A673 (cell line): ENCODE measurements around the gene CD8B2.

ENCODE experiments used
- EZH2 ChIP-seq: fragments of 200-600 bp; sonication (generic); IDR thresholded peaks from 2 replicates; pipeline ENCODE4 v1.6.1; 2017; ENCODE audit warnings: borderline replicate concordance, low read depth, mild to moderate bottlenecking, mixed read lengths, antibody characterized with exemption, low read length; ENCODE audit not compliant: poor library complexity, severe bottlenecking
- TF ChIP-seq, protein P1 (sequence below): fragments of 300-800, 200-600 bp; sonication (generic); conservative IDR thresholded peaks from 2 replicates; pipeline ENCODE4 v1.5.1; 2017; ENCODE audit warnings: low read depth, mild to moderate bottlenecking, antibody characterized with exemption, low read length, moderate library complexity, mixed read lengths

DNA sequence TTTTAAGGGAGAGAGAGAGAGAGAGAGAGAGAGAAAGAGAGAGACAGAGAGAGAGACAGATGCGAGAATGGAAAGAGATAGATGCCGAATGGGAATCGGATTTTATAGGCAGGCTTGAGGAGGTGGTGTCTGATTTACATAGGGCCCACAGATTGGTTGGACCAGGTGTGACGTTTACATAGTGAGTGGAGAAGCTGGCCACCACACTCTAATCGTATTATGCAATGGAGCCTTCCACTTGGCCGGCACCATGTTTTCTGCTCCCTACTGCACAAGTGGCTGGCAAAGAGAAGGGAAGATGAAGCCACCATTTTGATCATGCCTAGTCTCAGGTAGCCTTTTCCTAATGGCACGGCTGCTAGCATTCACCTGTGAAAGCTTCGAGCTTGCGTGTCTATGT is 33.9 kb downstream of the CD8B2 start:
- TF ChIP-seq, protein P1, sequence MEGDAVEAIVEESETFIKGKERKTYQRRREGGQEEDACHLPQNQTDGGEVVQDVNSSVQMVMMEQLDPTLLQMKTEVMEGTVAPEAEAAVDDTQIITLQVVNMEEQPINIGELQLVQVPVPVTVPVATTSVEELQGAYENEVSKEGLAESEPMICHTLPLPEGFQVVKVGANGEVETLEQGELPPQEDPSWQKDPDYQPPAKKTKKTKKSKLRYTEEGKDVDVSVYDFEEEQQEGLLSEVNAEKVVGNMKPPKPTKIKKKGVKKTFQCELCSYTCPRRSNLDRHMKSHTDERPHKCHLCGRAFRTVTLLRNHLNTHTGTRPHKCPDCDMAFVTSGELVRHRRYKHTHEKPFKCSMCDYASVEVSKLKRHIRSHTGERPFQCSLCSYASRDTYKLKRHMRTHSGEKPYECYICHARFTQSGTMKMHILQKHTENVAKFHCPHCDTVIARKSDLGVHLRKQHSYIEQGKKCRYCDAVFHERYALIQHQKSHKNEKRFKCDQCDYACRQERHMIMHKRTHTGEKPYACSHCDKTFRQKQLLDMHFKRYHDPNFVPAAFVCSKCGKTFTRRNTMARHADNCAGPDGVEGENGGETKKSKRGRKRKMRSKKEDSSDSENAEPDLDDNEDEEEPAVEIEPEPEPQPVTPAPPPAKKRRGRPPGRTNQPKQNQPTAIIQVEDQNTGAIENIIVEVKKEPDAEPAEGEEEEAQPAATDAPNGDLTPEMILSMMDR = no peak
- no peak for TF ChIP-seq EZH2
